HCT116 (cell line): Measurements from ENCODE around the gene PRKCH. TPM values are rescaled to one million over a fixed set of nuclear protein-coding genes. Genes with fewer than 3 reads are reported as not detected.

Experiments
- ATAC-seq: fragments of 200-7000 bp; cut with Tn5 transposase; 2 replicates; pipeline ENCODE4 v1.9.1; 2020; ENCODE audit warnings: mild to moderate bottlenecking, moderate library complexity
- BruUV-seq: library from RNA; stranded (reverse); fragments of 400-500 nt; replicated peaks from 2 replicates; lab custom pipeline; 2021; lab: Mats Ljungman, UMichigan
- CTCF ChIA-PET: fragments of 300-600 bp; sonication (Branson Sonifier 250); formaldehyde crosslinking; loops from one replicate; lab custom pipeline; 2021; ENCODE audit warnings: antibody characterized with exemption; lab: Charles Lee
- POLR2A ChIA-PET: fragments of 300-600, 350-600 bp; sonication (Branson Sonifier 250); formaldehyde crosslinking; loops from one replicate; lab custom pipeline; 2021; ENCODE audit warnings: antibody characterized with exemption; lab: Charles Lee
- RAD21 ChIA-PET, 2 experiments: fragments of 300-600 bp; sonication (Branson Sonifier 250); formaldehyde crosslinking; loops; one replicate each; lab custom pipeline; 2023; ENCODE audit warnings: low total read pairs in 2 of 2; ENCODE audit not compliant: uncharacterized antibody in 2 of 2, unreplicated experiment in 2 of 2, low non-redundant PET in 1 of 2; lab: Charles Lee
- DNase-seq: peaks from one replicate; pipeline ENCODE4 v3.0.0-alpha.2; 2010; ENCODE audit warnings: low read depth, low spot score
- H2AFZ ChIP-seq: fragments of 200-600 bp; shearing (Covaris generic), sonication (generic); 2 replicates; pipeline ENCODE4 v1.6.1; 2017; ENCODE audit warnings: low read depth, mixed run types, mixed read lengths, antibody characterized with exemption, low read length; ENCODE audit not compliant: poor library complexity, severe bottlenecking
- H3K27ac ChIP-seq: 2 replicates; pipeline ENCODE4 v1.5.1; 2012; ENCODE audit warnings: low read depth, low read length
- H3K27me3 ChIP-seq: fragments of 200-600 bp; sonication (generic); 2 replicates; pipeline ENCODE4 v1.6.1; 2016; ENCODE audit warnings: mixed run types, low read length, mixed read lengths; ENCODE audit not compliant: insufficient read depth
- H3K36me3 ChIP-seq, 2 experiments: fragments of 200-500 bp in 1 of 2; fragments of 200-600 bp in 1 of 2; sonication (Bioruptor generic) in 1 of 2; sonication (generic) in 1 of 2; 2 replicates each; pipeline versions ENCODE4 v1.5.1 to v1.6.1; 2014 to 2016; ENCODE audit warnings: low read length in 2 of 2, inconsistent platforms in 1 of 2, mixed read lengths in 1 of 2, mixed run types in 1 of 2; ENCODE audit not compliant: insufficient read depth in 2 of 2, control insufficient read depth in 1 of 2
- H3K4me1 ChIP-seq, 2 experiments: fragments of 200-600 bp in 1 of 2; sonication (generic) in 1 of 2; 2 replicates each; pipeline versions ENCODE4 v1.5.1 to v1.6.1; 2012 to 2017; ENCODE audit warnings: low read length in 2 of 2, inconsistent platforms in 1 of 2, mild to moderate bottlenecking in 1 of 2, mixed read lengths in 1 of 2, mixed run types in 1 of 2, moderate library complexity in 1 of 2; ENCODE audit not compliant: insufficient read depth in 2 of 2, control insufficient read depth in 1 of 2
- H3K4me2 ChIP-seq: fragments of 200-600 bp; sonication (generic); 2 replicates; pipeline ENCODE4 v1.6.1; 2017; ENCODE audit warnings: mixed run types, low read length, mixed read lengths
- H3K4me3 ChIP-seq, 2 experiments: fragments of 200-600 bp in 1 of 2; sonication (generic) in 1 of 2; replicated peaks in 1 of 2; 2 replicates each; pipeline ENCODE4 v1.5.1; 2011 to 2016; ENCODE audit warnings: low read length in 2 of 2, control low read depth in 1 of 2, low read depth in 1 of 2, mild to moderate bottlenecking in 1 of 2, mixed read lengths in 1 of 2, mixed run types in 1 of 2
- H3K79me2 ChIP-seq: fragments of 200-600 bp; sonication (generic); 2 replicates; pipeline ENCODE4 v1.6.1; 2017; ENCODE audit warnings: mild to moderate bottlenecking, mixed run types, low read length, moderate library complexity, mixed read lengths; ENCODE audit not compliant: insufficient read depth
- H3K9ac ChIP-seq: fragments of 200-600 bp; sonication (generic); 2 replicates; pipeline ENCODE4 v1.6.1; 2016; ENCODE audit warnings: low read length, mixed read lengths
- H3K9me2 ChIP-seq: fragments of 200-600 bp; sonication (generic), shearing (Covaris generic); 2 replicates; pipeline ENCODE4 v1.6.1; 2017; ENCODE audit warnings: mixed run types, mild to moderate bottlenecking, moderate library complexity; ENCODE audit not compliant: insufficient read depth
- H3K9me3 ChIP-seq, 2 experiments: fragments of 200-500 bp in 1 of 2; fragments of 200-600 bp in 1 of 2; sonication (Bioruptor generic) in 1 of 2; sonication (generic) in 1 of 2; 2 replicates each; pipeline ENCODE4 v1.6.1; 2014 to 2017; ENCODE audit warnings: low read length in 2 of 2, mixed read lengths in 2 of 2, inconsistent platforms in 1 of 2, low read depth in 1 of 2, mild to moderate bottlenecking in 1 of 2, mixed run types in 1 of 2, moderate library complexity in 1 of 2; ENCODE audit not compliant: control insufficient read depth in 1 of 2, insufficient read depth in 1 of 2
- H4K20me1 ChIP-seq: fragments of 200-600 bp; sonication (generic), shearing (Covaris generic); 2 replicates; pipeline ENCODE4 v1.6.1; 2017; ENCODE audit warnings: mixed run types, mild to moderate bottlenecking, moderate library complexity; ENCODE audit not compliant: insufficient read depth
- CEBPB ChIP-seq: IDR thresholded peaks from 2 replicates; pipeline ENCODE4 v1.6.1; 2012; ENCODE audit warnings: low read depth
- EGR1 ChIP-seq: IDR thresholded peaks from 2 replicates; pipeline ENCODE4 v1.6.1; 2012; ENCODE audit warnings: low read depth
- EZH2 ChIP-seq: fragments of 200-600 bp; sonication (generic); IDR thresholded peaks from 2 replicates; pipeline ENCODE4 v1.6.1; 2017; ENCODE audit warnings: antibody characterized with exemption, mixed run types
- EZH2phosphoT487 ChIP-seq: fragments of 200-600 bp; IDR thresholded peaks from 2 replicates; pipeline ENCODE4 v1.6.1; 2018; ENCODE audit warnings: antibody characterized with exemption, borderline replicate concordance
- FOSL1 ChIP-seq: IDR thresholded peaks from 2 replicates; pipeline ENCODE4 v1.6.1; 2012; ENCODE audit warnings: low read depth
- POLR2A ChIP-seq: IDR thresholded peaks from 2 replicates; pipeline ENCODE4 v1.7.0; 2011; ENCODE audit warnings: borderline replicate concordance; ENCODE audit not compliant: insufficient read depth, insufficient read length; ENCODE audit errors: extremely low read depth
- POLR2AphosphoS5 ChIP-seq: IDR thresholded peaks from 2 replicates; pipeline ENCODE4 v1.6.1; 2011; ENCODE audit warnings: mild to moderate bottlenecking, low read depth, low read length, moderate library complexity
- intact Hi-C: fragments of 100-400 bp; cut with micrococcal nuclease; formaldehyde crosslinking; loops from 2 replicates; pipeline ENCODE4 v1.10.0; 2022
- total RNA-seq: library from RNA; stranded (reverse); gene quantifications from one replicate; pipeline ENCODE4 v1.2.1, GENCODE V29; 2021; ENCODE audit not compliant: unreplicated experiment
- TF ChIP-seq, protein P1 (sequence below): IDR thresholded peaks from 2 replicates; pipeline ENCODE4 v1.6.1; 2011; ENCODE audit warnings: mild to moderate bottlenecking, low read length, moderate library complexity; ENCODE audit not compliant: insufficient replicate concordance; ENCODE audit errors: extremely low read depth

The PRKCH gene
- total RNA-seq, 1 experiment from 2014 or later = 16.6 TPM

GRCh38 chr14:61565181-61565580, 243.8 kb downstream of the PRKCH start:
- peak overlapping the region; percentile 97 for H3K27ac ChIP-seq
- H3K4me2 ChIP-seq = peak overlapping the region; percentile 76
- H3K9me2 ChIP-seq = no peaks in the 10 kb centered on the region
- RAD21 ChIA-PET = no interaction called here
- no peaks in the 10 kb centered on the region for H3K79me2 ChIP-seq
- CTCF ChIA-PET = interaction anchor here (1.1 kb wide), 1 partner anchor 37 kb away, joined by 3 read pairs; no protein-coding TSS in a partner anchor
- no peaks in the 10 kb centered on the region for H3K9me3 ChIP-seq
- no TSS peak for BruUV-seq
- POLR2A ChIA-PET = interaction anchor here (1.7 kb wide), 1 partner anchor 40 kb away, joined by 7 read pairs; no protein-coding TSS in a partner anchor
- no peak overlapping the region for H2AFZ ChIP-seq
- H3K4me3 ChIP-seq = peak overlapping the region in 1 of 2 experiments; percentile 30; a peak in 1 of 4 replicates
- no peaks in the 10 kb centered on the region for H3K27me3 ChIP-seq
- H3K36me3 ChIP-seq = no peaks in the 10 kb centered on the region
- H3K4me1 ChIP-seq = peaks cover 93 to 100% of the 10 kb centered on the region in 2 experiments
- no peak for DNase-seq
- intact Hi-C loops = no loop called here
- ATAC-seq = no peak
- H3K9ac ChIP-seq = peak overlapping the region; percentile 63
- TF ChIP-seq POLR2A (no peak), FOSL1 (no peak), EZH2 (no peak), EZH2phosphoT487 (no peak), EGR1 (no peak), CEBPB (no peak), POLR2AphosphoS5 (no peak)
- TF ChIP-seq, protein P1, sequence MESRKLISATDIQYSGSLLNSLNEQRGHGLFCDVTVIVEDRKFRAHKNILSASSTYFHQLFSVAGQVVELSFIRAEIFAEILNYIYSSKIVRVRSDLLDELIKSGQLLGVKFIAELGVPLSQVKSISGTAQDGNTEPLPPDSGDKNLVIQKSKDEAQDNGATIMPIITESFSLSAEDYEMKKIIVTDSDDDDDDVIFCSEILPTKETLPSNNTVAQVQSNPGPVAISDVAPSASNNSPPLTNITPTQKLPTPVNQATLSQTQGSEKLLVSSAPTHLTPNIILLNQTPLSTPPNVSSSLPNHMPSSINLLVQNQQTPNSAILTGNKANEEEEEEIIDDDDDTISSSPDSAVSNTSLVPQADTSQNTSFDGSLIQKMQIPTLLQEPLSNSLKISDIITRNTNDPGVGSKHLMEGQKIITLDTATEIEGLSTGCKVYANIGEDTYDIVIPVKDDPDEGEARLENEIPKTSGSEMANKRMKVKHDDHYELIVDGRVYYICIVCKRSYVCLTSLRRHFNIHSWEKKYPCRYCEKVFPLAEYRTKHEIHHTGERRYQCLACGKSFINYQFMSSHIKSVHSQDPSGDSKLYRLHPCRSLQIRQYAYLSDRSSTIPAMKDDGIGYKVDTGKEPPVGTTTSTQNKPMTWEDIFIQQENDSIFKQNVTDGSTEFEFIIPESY = no peak
- H4K20me1 ChIP-seq = no peaks in the 10 kb centered on the region
